Ishikawa (cell line): ENCODE measurements around the gene IGDCC3.

Experiments used
- CEBPB ChIP-seq: IDR thresholded peaks from 2 replicates; pipeline ENCODE4 v1.6.1; 2012
- CREB1 ChIP-seq: IDR thresholded peaks from 2 replicates; pipeline ENCODE4 v1.6.1; 2012; ENCODE audit warnings: low read depth
- EGR1 ChIP-seq: IDR thresholded peaks from 2 replicates; pipeline ENCODE4 v1.6.1; 2012
- EP300 ChIP-seq: IDR thresholded peaks from 2 replicates; pipeline ENCODE4 v1.6.1; 2012; ENCODE audit warnings: borderline replicate concordance
- MAX ChIP-seq: IDR thresholded peaks from 2 replicates; pipeline ENCODE4 v1.6.1; 2012
- RAD21 ChIP-seq: IDR thresholded peaks from 2 replicates; pipeline ENCODE4 v1.6.1; 2012; ENCODE audit warnings: low read depth
- TAF1 ChIP-seq: IDR thresholded peaks from 2 replicates; pipeline ENCODE4 v1.6.1; 2012; ENCODE audit warnings: low read depth, mild to moderate bottlenecking
- TCF12 ChIP-seq: IDR thresholded peaks from 2 replicates; pipeline ENCODE4 v1.6.1; 2012; ENCODE audit warnings: low read depth
- TEAD4 ChIP-seq: IDR thresholded peaks from 2 replicates; pipeline ENCODE4 v1.6.1; 2012
- YY1 ChIP-seq: IDR thresholded peaks from 2 replicates; pipeline ENCODE4 v1.6.1; 2012; ENCODE audit warnings: low read depth
- ZBTB7A ChIP-seq: IDR thresholded peaks from 2 replicates; pipeline ENCODE4 v1.6.1; 2012; ENCODE audit warnings: low read depth
- TF ChIP-seq, protein P1 (sequence below): IDR thresholded peaks from 2 replicates; pipeline ENCODE4 v1.6.1; 2012
- TF ChIP-seq, protein P2 (sequence below): IDR thresholded peaks from 2 replicates; pipeline ENCODE4 v1.6.1; 2012; ENCODE audit warnings: low read depth, mild to moderate bottlenecking

Gene IGDCC3

GRCh38 chr15:65354835-65355172 lies 23.0 kb downstream of the IGDCC3 start:
- TF ChIP-seq CREB1, result no peak

DNA sequence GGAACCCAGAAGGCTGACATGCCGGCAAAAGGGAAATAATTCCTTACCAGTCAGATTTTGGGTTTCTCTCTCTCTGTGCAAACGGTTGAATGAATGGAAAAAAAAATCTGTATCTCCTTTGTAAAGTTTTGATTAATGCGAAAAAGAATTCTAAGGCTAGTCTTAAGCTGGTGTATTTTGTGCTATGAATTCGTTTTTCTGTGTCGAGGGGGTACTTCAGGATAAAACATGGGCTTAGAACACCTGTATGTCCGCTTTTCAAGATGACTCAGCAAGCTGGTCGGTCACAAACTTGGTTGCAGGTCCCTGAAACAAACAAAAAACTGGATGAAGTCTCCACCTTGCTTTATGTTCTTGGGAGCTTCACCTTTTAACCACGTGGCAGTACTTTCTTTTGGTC lies 28.5 kb downstream of the IGDCC3 start:
- TF ChIP-seq, protein P1, sequence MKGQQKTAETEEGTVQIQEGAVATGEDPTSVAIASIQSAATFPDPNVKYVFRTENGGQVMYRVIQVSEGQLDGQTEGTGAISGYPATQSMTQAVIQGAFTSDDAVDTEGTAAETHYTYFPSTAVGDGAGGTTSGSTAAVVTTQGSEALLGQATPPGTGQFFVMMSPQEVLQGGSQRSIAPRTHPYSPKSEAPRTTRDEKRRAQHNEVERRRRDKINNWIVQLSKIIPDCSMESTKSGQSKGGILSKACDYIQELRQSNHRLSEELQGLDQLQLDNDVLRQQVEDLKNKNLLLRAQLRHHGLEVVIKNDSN, result no peak
- TF ChIP-seq TCF12 (no peak), MAX (no peak), CREB1 (no peak), EGR1 (no peak), EP300 (no peak), CEBPB (no peak)
- TF ChIP-seq, protein P2, sequence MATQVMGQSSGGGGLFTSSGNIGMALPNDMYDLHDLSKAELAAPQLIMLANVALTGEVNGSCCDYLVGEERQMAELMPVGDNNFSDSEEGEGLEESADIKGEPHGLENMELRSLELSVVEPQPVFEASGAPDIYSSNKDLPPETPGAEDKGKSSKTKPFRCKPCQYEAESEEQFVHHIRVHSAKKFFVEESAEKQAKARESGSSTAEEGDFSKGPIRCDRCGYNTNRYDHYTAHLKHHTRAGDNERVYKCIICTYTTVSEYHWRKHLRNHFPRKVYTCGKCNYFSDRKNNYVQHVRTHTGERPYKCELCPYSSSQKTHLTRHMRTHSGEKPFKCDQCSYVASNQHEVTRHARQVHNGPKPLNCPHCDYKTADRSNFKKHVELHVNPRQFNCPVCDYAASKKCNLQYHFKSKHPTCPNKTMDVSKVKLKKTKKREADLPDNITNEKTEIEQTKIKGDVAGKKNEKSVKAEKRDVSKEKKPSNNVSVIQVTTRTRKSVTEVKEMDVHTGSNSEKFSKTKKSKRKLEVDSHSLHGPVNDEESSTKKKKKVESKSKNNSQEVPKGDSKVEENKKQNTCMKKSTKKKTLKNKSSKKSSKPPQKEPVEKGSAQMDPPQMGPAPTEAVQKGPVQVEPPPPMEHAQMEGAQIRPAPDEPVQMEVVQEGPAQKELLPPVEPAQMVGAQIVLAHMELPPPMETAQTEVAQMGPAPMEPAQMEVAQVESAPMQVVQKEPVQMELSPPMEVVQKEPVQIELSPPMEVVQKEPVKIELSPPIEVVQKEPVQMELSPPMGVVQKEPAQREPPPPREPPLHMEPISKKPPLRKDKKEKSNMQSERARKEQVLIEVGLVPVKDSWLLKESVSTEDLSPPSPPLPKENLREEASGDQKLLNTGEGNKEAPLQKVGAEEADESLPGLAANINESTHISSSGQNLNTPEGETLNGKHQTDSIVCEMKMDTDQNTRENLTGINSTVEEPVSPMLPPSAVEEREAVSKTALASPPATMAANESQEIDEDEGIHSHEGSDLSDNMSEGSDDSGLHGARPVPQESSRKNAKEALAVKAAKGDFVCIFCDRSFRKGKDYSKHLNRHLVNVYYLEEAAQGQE, result no peak

GRCh38 chr15:65346856-65347598 lies 30.8 kb downstream of the IGDCC3 start:
- no peak for TF ChIP-seq RAD21
- TF ChIP-seq, protein P2, result no peak
- TF ChIP-seq EGR1, result no peak
- TF ChIP-seq, protein P1, result no peak
- no peak for TF ChIP-seq EP300

- TF ChIP-seq CEBPB (no peak), TAF1 (no peak), CREB1 (no peak), RAD21 (no peak), YY1 (no peak), EP300 (no peak), ZBTB7A (no peak), MAX (no peak), EGR1 (no peak), TEAD4 (no peak), TCF12 (no peak)
- TF ChIP-seq, protein P2, result no peak
Measured at GRCh38 chr15:65344914-65345275, 32.9 kb downstream of the IGDCC3 start.

- no peak for TF ChIP-seq RAD21
Measured at GRCh38 chr15:65344214-65344913, 33.4 kb downstream of the IGDCC3 start.
